HepG2 (cell line): ENCODE measurements around the gene PIP5K1A. TPM values are rescaled to one million over a fixed set of nuclear protein-coding genes. Genes with fewer than 3 reads are reported as not detected.

ENCODE experiments used
- ATAC-seq: fragments of 200-7000 bp; cut with Tn5 transposase; 3 replicates; pipeline ENCODE4 v1.9.1; 2020; ENCODE audit warnings: mild to moderate bottlenecking, moderate library complexity
- BruUV-seq: library from RNA; stranded (reverse); fragments of 400-500 nt; replicated peaks from 2 replicates; lab custom pipeline; 2021; lab: Mats Ljungman, UMichigan
- CTCF ChIA-PET: fragments of 300-600 bp; formaldehyde crosslinking; extraction: SDS; loops from one replicate; lab custom pipeline; 2021; ENCODE audit warnings: low total read pairs, inconsistent platforms, low intra/inter-chr PET ratio; lab: Yijun Ruan, JAX
- POLR2A ChIA-PET: fragments of 350-600 bp; sonication (Branson Sonifier 250); formaldehyde crosslinking; loops from one replicate; lab custom pipeline; 2020; ENCODE audit warnings: antibody characterized with exemption, inconsistent platforms; lab: Yijun Ruan, JAX
- DNase-seq: peaks from one replicate; pipeline ENCODE4 v3.0.0-alpha.2; 2015; ENCODE audit warnings: low spot score
- FAIRE-seq: peaks from 3 replicates; lab custom pipeline; 2011; peaks lifted over from hg19 to GRCh38; lab: Jason Lieb, UNC
- H2AFZ ChIP-seq: one replicate; pipeline ENCODE4 v1.6.1; 2011; ENCODE audit warnings: low read length, inconsistent platforms
- H3K27ac ChIP-seq: fragments of 300-600 bp; 3 replicates; pipeline ENCODE4 v1.8.0; 2011; ENCODE audit warnings: mixed run types, mild to moderate bottlenecking, mixed read lengths, low read length, inconsistent platforms; ENCODE audit not compliant: insufficient read depth; ENCODE audit errors: extremely low read length
- H3K27me3 ChIP-seq, 2 experiments: fragments of 200-600 bp in 1 of 2; 2 replicates in 1 of 2; 3 replicates in 1 of 2; pipeline versions ENCODE4 v1.6.0 to v1.8.0; 2011; ENCODE audit warnings: low read length in 2 of 2, mild to moderate bottlenecking in 2 of 2, moderate library complexity in 2 of 2, inconsistent platforms in 1 of 2; ENCODE audit not compliant: insufficient read depth in 2 of 2, control insufficient read depth in 1 of 2
- H3K36me3 ChIP-seq, 2 experiments: fragments of 200-600 bp in 1 of 2; replicated peaks in 1 of 2; 2 replicates in 1 of 2; 3 replicates in 1 of 2; pipeline versions ENCODE4 v1.5.1 to v1.8.0; 2011; ENCODE audit warnings: low read length in 2 of 2, inconsistent platforms in 1 of 2; ENCODE audit not compliant: insufficient read depth in 2 of 2, control insufficient read depth in 1 of 2
- H3K4me1 ChIP-seq: 2 replicates; pipeline ENCODE4 v1.5.1; 2012; ENCODE audit warnings: low read length, inconsistent platforms; ENCODE audit not compliant: insufficient read depth
- H3K4me2 ChIP-seq: 2 replicates; pipeline ENCODE4 v1.6.0; 2011; ENCODE audit warnings: low read depth, low read length, inconsistent platforms
- H3K4me3 ChIP-seq, 3 experiments: fragments of 200-600 bp in 1 of 3; sonication (generic), shearing (Covaris generic) in 1 of 3; replicated peaks in 1 of 3; 2 replicates each; pipeline ENCODE4 v1.5.1; 2011 to 2016; ENCODE audit warnings: low read length in 3 of 3, inconsistent platforms in 2 of 3, low read depth in 2 of 3, mild to moderate bottlenecking in 2 of 3, control low read depth in 1 of 3, mixed read lengths in 1 of 3; ENCODE audit not compliant: insufficient read depth in 1 of 3
- H3K79me2 ChIP-seq: one replicate; pipeline ENCODE4 v1.6.1; 2011; ENCODE audit warnings: low read length, inconsistent platforms; ENCODE audit not compliant: insufficient read depth
- H3K9ac ChIP-seq: 2 replicates; pipeline ENCODE4 v1.6.0; 2011; ENCODE audit warnings: mild to moderate bottlenecking, low read depth, low read length, inconsistent platforms; ENCODE audit not compliant: insufficient read depth
- H3K9me3 ChIP-seq: 2 replicates; pipeline ENCODE4 v1.5.1; 2012; ENCODE audit warnings: mild to moderate bottlenecking, low read length
- H4K20me1 ChIP-seq: 2 replicates; pipeline ENCODE4 v1.6.0; 2011; ENCODE audit warnings: inconsistent platforms, mild to moderate bottlenecking, low read length, moderate library complexity; ENCODE audit not compliant: insufficient read depth
- DNMT1 ChIP-seq: sonication (generic); formaldehyde crosslinking; IDR thresholded peaks from 2 replicates; pipeline ENCODE4 v1.5.1; 2020; ENCODE audit warnings: mild to moderate bottlenecking, missing genetic modification reagents
- SPEN ChIP-seq: sonication (generic); formaldehyde crosslinking; IDR thresholded peaks from 2 replicates; pipeline ENCODE4 v1.5.1; 2020; ENCODE audit warnings: low read depth, mild to moderate bottlenecking, missing genetic modification reagents
- ZBTB33 ChIP-seq: sonication (generic); formaldehyde crosslinking; IDR thresholded peaks from 2 replicates; pipeline ENCODE4 v1.4.0; 2020; ENCODE audit warnings: missing genetic modification reagents
- ZBTB38 ChIP-seq: sonication (generic); formaldehyde crosslinking; IDR thresholded peaks from 2 replicates; pipeline ENCODE4 v1.5.1; 2020; ENCODE audit warnings: mild to moderate bottlenecking, missing genetic modification reagents
- ZBTB44 ChIP-seq: sonication (generic); formaldehyde crosslinking; IDR thresholded peaks from 2 replicates; pipeline ENCODE4 v1.4.0; 2020; ENCODE audit warnings: missing genetic modification reagents
- WGBS: methylation state at CpG from one replicate; pipeline ENCODE4 v1.1.6; 2017; ENCODE audit warnings: low lambda C conversion rate; 5-methylcytosine and 5-hydroxymethylcytosine counted together
- in situ Hi-C: cut with HindIII; loops from 2 replicates; pipeline ENCODE4 v1.10.0; 2017; ENCODE audit warnings: low pct_unique_long_range_greater_than_20kb; ENCODE audit not compliant: extremely low pct_ligation_motif_present
- intact Hi-C: fragments of 100-400 bp; cut with micrococcal nuclease; formaldehyde crosslinking; loops from one replicate; pipeline ENCODE4 v1.10.0; 2022; ENCODE audit not compliant: unreplicated experiment
- polyA plus RNA-seq, 8 experiments: library from polyadenylated mRNA; depleted of rRNA in 3 of 8; stranded (reverse) in 7 of 8; unstranded in 1 of 8; fragments of >200 nt; fragmentation: Illumina TruSeq in 4 of 8; extraction: Trizol in 4 of 8; gene quantifications; 2 replicates each; pipeline versions ENCODE4 v1.2.1 to v1.2.3, GENCODE V29; 2011 to 2016; ENCODE audit warnings: low read depth in 4 of 8, missing spikeins in 1 of 8, mixed read lengths in 1 of 8; ENCODE audit not compliant: insufficient read depth in 1 of 8
- total RNA-seq, 5 experiments: library from RNA; depleted of rRNA; stranded (reverse); fragments of >200 nt; fragmentation: Illumina TruSeq; extraction: Trizol; gene quantifications; 2 replicates each; pipeline ENCODE4 v1.2.3, GENCODE V29; 2016; ENCODE audit warnings: low read depth in 1 of 5
- TF ChIP-seq, protein P1 (sequence below): sonication (generic); formaldehyde crosslinking; IDR thresholded peaks from 2 replicates; pipeline ENCODE4 v1.8.0; 2022; ENCODE audit warnings: low read depth, missing genetic modification reagents
- TF ChIP-seq, protein P2 (sequence below): sonication (generic); formaldehyde crosslinking; IDR thresholded peaks from 2 replicates; pipeline ENCODE4 v1.5.1; 2020; ENCODE audit warnings: mild to moderate bottlenecking, missing genetic modification reagents, moderate library complexity

Gene PIP5K1A
- total and polyA plus RNA-seq, 2 of the 13 experiments (the other 11 are each of a cell fraction or from before 2014, with no cell fraction given): 45.3 to 65.1 TPM

DNA sequence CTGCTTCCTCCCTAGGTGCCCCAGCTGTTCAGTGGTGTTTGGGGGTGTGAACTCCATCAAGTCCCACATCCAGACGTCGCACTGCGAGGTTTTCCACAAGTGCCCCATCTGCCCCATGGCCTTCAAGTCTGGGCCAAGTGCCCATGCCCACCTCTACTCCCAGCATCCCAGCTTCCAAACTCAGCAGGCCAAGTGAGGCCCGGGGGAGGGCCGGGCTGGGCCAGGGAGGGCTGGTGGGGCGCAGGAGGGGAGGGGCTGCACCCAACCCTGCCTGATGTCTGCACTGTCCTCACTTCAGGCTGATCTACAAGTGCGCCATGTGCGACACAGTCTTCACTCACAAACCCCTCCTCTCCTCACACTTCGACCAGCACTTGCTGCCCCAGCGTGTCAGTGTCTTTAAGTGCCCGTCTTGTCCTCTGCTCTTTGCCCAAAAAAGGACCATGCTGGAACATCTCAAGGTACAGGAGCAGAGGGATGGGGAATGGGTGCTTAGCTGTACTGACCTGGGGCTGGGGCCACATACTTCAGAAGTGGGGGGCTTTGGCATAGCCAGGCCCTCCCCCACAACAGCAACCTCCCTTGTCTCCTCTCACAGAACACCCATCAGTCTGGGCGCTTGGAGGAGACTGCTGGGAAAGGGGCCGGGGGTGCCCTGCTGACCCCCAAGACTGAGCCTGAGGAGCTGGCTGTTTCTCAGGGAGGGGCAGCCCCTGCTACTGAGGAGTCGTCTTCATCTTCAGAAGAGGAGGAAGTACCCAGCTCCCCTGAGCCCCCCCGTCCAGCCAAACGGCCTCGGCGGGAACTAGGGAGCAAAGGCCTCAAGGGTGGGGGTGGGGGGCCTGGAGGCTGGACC is 91.0 kb downstream of the PIP5K1A start:
- BruUV-seq: no TSS peak
- Histone ChIP-seq H3K4me1 (peaks cover 7% of the 10 kb centered on the region), H3K36me3 (peaks cover 51 to 83% of the 10 kb centered on the region in 2 experiments), H3K4me3 (no peak overlapping the region), H3K9ac (no peak overlapping the region), H3K79me2 (peaks cover 12% of the 10 kb centered on the region), H4K20me1 (0 out of 2 replicates have a peak, but pooled peaks cover 6% of the 10 kb centered on the region), H3K4me2 (no peak overlapping the region), H3K9me3 (no peaks in the 10 kb centered on the region), H3K27me3 (no peaks in the 10 kb centered on the region), H3K27ac (no peak overlapping the region), H2AFZ (no peak overlapping the region)
- TF ChIP-seq ZBTB38: 0 out of 2 replicates have a peak, but pooled peaks have one; percentile 15
- TF ChIP-seq ZBTB33 (CRISPR knock-in tag): 0 out of 2 replicates have a peak, but pooled peaks have one; percentile 13
- no peak for TF ChIP-seq ZBTB44 (CRISPR knock-in tag)
- TF ChIP-seq, protein P1, sequence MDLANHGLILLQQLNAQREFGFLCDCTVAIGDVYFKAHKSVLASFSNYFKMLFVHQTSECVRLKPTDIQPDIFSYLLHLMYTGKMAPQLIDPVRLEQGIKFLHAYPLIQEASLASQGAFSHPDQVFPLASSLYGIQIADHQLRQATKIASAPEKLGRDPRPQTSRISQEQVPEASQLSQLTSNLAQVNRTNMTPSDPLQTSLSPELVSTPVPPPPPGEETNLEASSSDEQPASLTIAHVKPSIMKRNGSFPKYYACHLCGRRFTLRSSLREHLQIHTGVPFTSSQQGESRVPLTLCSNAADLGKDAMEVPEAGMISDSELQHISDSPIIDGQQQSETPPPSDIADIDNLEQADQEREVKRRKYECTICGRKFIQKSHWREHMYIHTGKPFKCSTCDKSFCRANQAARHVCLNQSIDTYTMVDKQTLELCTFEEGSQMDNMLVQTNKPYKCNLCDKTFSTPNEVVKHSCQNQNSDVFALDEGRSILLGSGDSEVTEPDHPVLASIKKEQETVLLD: no peak
- TF ChIP-seq, protein P2, sequence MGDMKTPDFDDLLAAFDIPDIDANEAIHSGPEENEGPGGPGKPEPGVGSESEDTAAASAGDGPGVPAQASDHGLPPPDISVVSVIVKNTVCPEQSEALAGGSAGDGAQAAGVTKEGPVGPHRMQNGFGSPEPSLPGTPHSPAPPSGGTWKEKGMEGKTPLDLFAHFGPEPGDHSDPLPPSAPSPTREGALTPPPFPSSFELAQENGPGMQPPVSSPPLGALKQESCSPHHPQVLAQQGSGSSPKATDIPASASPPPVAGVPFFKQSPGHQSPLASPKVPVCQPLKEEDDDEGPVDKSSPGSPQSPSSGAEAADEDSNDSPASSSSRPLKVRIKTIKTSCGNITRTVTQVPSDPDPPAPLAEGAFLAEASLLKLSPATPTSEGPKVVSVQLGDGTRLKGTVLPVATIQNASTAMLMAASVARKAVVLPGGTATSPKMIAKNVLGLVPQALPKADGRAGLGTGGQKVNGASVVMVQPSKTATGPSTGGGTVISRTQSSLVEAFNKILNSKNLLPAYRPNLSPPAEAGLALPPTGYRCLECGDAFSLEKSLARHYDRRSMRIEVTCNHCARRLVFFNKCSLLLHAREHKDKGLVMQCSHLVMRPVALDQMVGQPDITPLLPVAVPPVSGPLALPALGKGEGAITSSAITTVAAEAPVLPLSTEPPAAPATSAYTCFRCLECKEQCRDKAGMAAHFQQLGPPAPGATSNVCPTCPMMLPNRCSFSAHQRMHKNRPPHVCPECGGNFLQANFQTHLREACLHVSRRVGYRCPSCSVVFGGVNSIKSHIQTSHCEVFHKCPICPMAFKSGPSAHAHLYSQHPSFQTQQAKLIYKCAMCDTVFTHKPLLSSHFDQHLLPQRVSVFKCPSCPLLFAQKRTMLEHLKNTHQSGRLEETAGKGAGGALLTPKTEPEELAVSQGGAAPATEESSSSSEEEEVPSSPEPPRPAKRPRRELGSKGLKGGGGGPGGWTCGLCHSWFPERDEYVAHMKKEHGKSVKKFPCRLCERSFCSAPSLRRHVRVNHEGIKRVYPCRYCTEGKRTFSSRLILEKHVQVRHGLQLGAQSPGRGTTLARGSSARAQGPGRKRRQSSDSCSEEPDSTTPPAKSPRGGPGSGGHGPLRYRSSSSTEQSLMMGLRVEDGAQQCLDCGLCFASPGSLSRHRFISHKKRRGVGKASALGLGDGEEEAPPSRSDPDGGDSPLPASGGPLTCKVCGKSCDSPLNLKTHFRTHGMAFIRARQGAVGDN (CRISPR knock-in tag): 0 out of 2 replicates have a peak, but pooled peaks have one; percentile 5
- TF ChIP-seq DNMT1 (CRISPR knock-in tag): no peak
- 0 out of 2 replicates have a peak, but pooled peaks have one; percentile 18 for TF ChIP-seq SPEN (CRISPR knock-in tag)
- ChIA-PET POLR2A (interaction anchor here (1.2 kb wide), 1 partner anchor 8 kb away, joined by 3 read pairs; the partner anchor contains the start of gene ZNF687), CTCF (no interaction called here)
- DNase-seq (no peak), ATAC-seq (no peak), FAIRE-seq (no peak)
- WGBS: 96% methylated on average over 15 of the region's 18 CpGs
- in situ Hi-C loops (no loop called here), intact Hi-C loops (no loop called here)
